ENCODE measurements around the gene AGFG2. TPM values are rescaled to one million over a fixed set of nuclear protein-coding genes. Genes with fewer than 3 reads are reported as not detected.

Gene AGFG2, protein sequence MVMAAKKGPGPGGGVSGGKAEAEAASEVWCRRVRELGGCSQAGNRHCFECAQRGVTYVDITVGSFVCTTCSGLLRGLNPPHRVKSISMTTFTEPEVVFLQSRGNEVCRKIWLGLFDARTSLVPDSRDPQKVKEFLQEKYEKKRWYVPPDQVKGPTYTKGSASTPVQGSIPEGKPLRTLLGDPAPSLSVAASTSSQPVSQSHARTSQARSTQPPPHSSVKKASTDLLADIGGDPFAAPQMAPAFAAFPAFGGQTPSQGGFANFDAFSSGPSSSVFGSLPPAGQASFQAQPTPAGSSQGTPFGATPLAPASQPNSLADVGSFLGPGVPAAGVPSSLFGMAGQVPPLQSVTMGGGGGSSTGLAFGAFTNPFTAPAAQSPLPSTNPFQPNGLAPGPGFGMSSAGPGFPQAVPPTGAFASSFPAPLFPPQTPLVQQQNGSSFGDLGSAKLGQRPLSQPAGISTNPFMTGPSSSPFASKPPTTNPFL
- polyA plus RNA-seq (2013, experiment 1 of 2): 5.6 TPM
- 5.7 TPM for polyA plus RNA-seq (2013, experiment 2 of 2)

DNA sequence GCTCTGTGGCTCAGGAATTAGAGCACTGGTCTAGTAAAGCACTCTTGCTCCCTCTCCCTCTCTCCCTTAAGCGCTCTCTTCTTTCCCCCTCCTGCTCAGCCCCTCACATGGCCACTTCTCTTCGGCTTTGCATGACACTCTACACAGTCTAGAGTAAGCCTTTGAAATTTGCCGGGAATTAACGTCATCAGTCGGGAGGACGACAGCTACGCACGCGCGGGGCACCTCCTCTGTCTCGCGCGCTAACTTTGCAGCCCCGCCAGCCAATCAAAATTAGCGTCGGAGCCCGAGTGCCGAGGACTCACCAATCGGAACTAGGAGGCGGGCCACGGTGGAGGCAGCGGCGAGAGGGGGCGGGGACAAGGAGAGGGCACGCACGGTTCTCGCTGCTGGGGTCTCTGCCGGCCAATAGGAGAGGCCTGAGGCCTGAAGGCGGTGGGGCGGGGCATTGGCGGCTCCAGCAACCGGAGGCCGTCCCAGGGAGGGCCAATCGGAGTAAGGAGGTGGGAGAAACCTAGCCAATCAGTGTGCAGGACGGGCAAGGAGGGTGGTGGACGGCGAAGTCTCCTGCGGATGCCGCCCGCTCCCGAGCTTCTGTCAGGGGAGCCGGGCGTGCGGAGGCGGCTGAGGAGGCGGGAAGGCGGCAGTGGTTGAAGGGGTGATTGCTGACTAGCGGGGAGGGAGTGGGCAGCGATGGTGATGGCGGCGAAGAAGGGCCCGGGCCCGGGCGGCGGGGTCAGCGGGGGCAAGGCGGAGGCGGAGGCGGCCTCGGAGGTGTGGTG, at the start of gene AGFG2:
Gene AGFG2, plus strand, starts transcription at position 550 of the 782 bp plus-strand sequence. Its CDS starts 144 bp downstream, at position 694.
- peak within 1 kb of the TSS; percentile 75 to 89 for H3K4me3 ChIP-seq (ENCODE audit: insufficient read depth in 1 of 2, low read depth in 1 of 2, low read length in 2 of 2)
- H4K8ac ChIP-seq (ENCODE audit: low read length): peak within 1 kb of the TSS; percentile 4
- H2BK5ac ChIP-seq (ENCODE audit: low read depth, low read length, poor library complexity, severe bottlenecking): no peak within 1 kb of the TSS
- H2BK120ac ChIP-seq (ENCODE audit: low read depth, low read length): no peak within 1 kb of the TSS
- no peaks in the 10 kb centered on the region for H3K36me3 ChIP-seq (ENCODE audit: control insufficient read depth in 1 of 2, insufficient read depth in 2 of 2, low read depth in 1 of 2, low read length in 2 of 2)
- H3K27me3 ChIP-seq (ENCODE audit: control insufficient read depth in 1 of 2, insufficient read depth in 1 of 2, low read length in 2 of 2): no peaks in the 10 kb centered on the region
- H2AFZ ChIP-seq (ENCODE audit: low read depth, low read length): peak within 1 kb of the TSS; percentile 90
- peak within 1 kb of the TSS; percentile 45 to 81 for H3K4ac ChIP-seq (ENCODE audit: low read depth in 1 of 2, low read length in 2 of 2)
- peaks cover 10% of the 10 kb centered on the region for H3K4me1 ChIP-seq (ENCODE audit: control insufficient read depth, insufficient read depth, low read depth, low read length)
- H3K14ac ChIP-seq (ENCODE audit: low read length in 2 of 2): peak within 1 kb of the TSS in 1 of 2 experiments; percentile 55
- peak within 1 kb of the TSS; percentile 33 to 89 for H3K18ac ChIP-seq (ENCODE audit: low read depth in 1 of 2, low read length in 2 of 2)
- no peak within 1 kb of the TSS for H3K27ac ChIP-seq (ENCODE audit: low read length, poor library complexity, severe bottlenecking)
- WGBS: under 1% methylated on average over 51 of the region's 60 CpGs
- H4K91ac ChIP-seq (ENCODE audit: low read length): no peak within 1 kb of the TSS
- H3K4me2 ChIP-seq (ENCODE audit: low read length, poor library complexity, severe bottlenecking): peak within 1 kb of the TSS; percentile 100
- no peaks in the 10 kb centered on the region for H3K9me3 ChIP-seq (ENCODE audit: control insufficient read depth, low read length)
- H3K79me1 ChIP-seq (replicated peaks; ENCODE audit: low read length, poor library complexity, severe bottlenecking): peaks cover 21% of the 10 kb centered on the region
- peak within 1 kb of the TSS in 1 of 2 experiments; percentile 89 for H3K23ac ChIP-seq (ENCODE audit: low read length in 2 of 2)
- peak within 1 kb of the TSS; percentile 81 for H3K9ac ChIP-seq (ENCODE audit: low read length)
- peak; percentile 100 for DNase-seq
- no peak within 1 kb of the TSS for H2AK5ac ChIP-seq (ENCODE audit: low read length, severe bottlenecking)
- H2BK12ac ChIP-seq (ENCODE audit: low read length in 2 of 2): peak within 1 kb of the TSS in 1 of 2 experiments; percentile 21
- peak within 1 kb of the TSS; percentile 82 for H2BK15ac ChIP-seq (ENCODE audit: low read depth, poor library complexity, severe bottlenecking)

DNA sequence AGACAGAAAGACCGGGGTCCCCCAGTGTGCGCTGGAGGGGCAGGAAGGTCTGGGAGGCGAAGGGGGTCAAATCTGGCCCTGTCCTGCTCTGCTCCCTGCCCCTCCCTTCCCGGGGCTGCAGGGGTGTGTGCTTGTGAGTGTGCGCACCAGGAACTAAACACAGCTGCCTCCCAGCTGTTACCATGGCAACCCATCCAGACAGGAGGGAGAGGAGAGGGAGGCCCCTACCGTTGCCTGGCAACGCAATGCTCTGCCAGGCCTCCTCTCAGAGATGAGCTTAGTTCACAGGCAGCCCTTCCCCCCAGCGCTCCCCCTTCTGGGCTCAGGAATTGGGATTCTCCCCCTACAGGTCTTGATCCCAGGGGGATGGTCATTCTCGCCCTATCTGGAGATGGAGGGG, 49.2 kb upstream of the AGFG2 start:
- Histone ChIP-seq H3K36me3 (ENCODE audit: control insufficient read depth in 1 of 2, insufficient read depth in 2 of 2, low read depth in 1 of 2, low read length in 2 of 2) (peaks cover 0 to 8% of the 10 kb centered on the region in 2 experiments), H3K23ac (ENCODE audit: low read length in 2 of 2) (no peak overlapping the region), H3K27ac (ENCODE audit: low read length, poor library complexity, severe bottlenecking) (no peak overlapping the region), H3K18ac (ENCODE audit: low read depth in 1 of 2, low read length in 2 of 2) (no peak overlapping the region), H2BK15ac (ENCODE audit: low read depth, poor library complexity, severe bottlenecking) (no peak overlapping the region), H2BK120ac (ENCODE audit: low read depth, low read length) (no peak overlapping the region), H4K91ac (ENCODE audit: low read length) (no peak overlapping the region), H3K27me3 (ENCODE audit: control insufficient read depth in 1 of 2, insufficient read depth in 1 of 2, low read length in 2 of 2) (no peaks in the 10 kb centered on the region), H4K8ac (ENCODE audit: low read length) (no peak overlapping the region), H3K4me1 (ENCODE audit: control insufficient read depth, insufficient read depth, low read depth, low read length) (peaks cover 23% of the 10 kb centered on the region), H2AFZ (ENCODE audit: low read depth, low read length) (no peak overlapping the region), H2BK12ac (ENCODE audit: low read length in 2 of 2) (no peak overlapping the region), H3K4me3 (ENCODE audit: insufficient read depth in 1 of 2, low read depth in 1 of 2, low read length in 2 of 2) (no peak overlapping the region), H3K4me2 (ENCODE audit: low read length, poor library complexity, severe bottlenecking) (no peak overlapping the region), H2BK5ac (ENCODE audit: low read depth, low read length, poor library complexity, severe bottlenecking) (no peak overlapping the region), H3K4ac (ENCODE audit: low read depth in 1 of 2, low read length in 2 of 2) (peak overlapping the region in 1 of 2 experiments; percentile 38), H2AK5ac (ENCODE audit: low read length, severe bottlenecking) (no peak overlapping the region), H3K9me3 (ENCODE audit: control insufficient read depth, low read length) (no peaks in the 10 kb centered on the region), H3K14ac (ENCODE audit: low read length in 2 of 2) (no peak overlapping the region), H3K9ac (ENCODE audit: low read length) (no peak overlapping the region), H3K79me1 (replicated peaks; ENCODE audit: low read length, poor library complexity, severe bottlenecking) (no peaks in the 10 kb centered on the region)
- WGBS: 71% methylated on average over 3 of the region's 9 CpGs
- DNase-seq: peak; percentile 96

DNA sequence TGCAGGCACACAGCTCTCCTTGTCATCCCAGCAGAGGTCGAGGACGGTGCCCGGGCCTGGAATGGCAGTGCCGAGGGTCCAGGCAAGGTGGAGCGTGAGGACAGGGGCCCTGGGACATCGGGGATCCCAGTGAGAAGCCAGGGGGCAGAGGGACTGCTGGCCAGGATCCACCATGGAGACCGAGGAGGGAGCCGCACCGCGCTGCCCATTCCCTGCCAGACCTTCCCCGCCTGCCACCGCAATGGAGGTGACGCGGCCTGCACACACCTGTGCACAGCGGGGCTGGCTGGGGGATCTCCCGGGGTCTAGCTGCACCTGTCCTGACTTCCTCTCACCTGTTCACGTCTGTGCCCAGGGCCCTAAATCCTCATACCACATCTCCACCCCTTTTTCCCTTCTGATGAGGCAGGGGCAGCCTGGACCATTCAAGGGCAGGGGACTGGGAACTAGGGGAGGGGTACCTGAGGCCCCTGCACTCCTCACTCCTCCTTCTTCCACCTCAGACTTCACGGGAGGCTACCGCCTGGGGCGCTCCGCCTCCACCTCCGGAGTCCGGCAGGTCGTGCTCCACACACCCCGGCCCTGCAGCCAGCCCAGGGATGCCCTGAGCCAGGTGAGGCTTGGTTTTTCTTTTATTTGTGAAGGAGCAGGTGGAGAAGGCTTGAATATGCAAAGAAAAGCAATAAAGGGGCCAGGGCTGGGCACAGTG, 48.4 kb upstream of the AGFG2 start:
- Histone ChIP-seq H3K4me1 (ENCODE audit: control insufficient read depth, insufficient read depth, low read depth, low read length) (peaks cover 23% of the 10 kb centered on the region), H3K9me3 (ENCODE audit: control insufficient read depth, low read length) (no peaks in the 10 kb centered on the region), H3K4me3 (ENCODE audit: insufficient read depth in 1 of 2, low read depth in 1 of 2, low read length in 2 of 2) (peak overlapping the region in 1 of 2 experiments; percentile 27), H4K8ac (ENCODE audit: low read length) (no peak overlapping the region), H4K91ac (ENCODE audit: low read length) (peak overlapping the region; percentile 62), H3K4me2 (ENCODE audit: low read length, poor library complexity, severe bottlenecking) (no peak overlapping the region), H3K9ac (ENCODE audit: low read length) (no peak overlapping the region), H2BK5ac (ENCODE audit: low read depth, low read length, poor library complexity, severe bottlenecking) (no peak overlapping the region), H3K18ac (ENCODE audit: low read depth in 1 of 2, low read length in 2 of 2) (peak overlapping the region in 1 of 2 experiments; percentile 13), H3K79me1 (replicated peaks; ENCODE audit: low read length, poor library complexity, severe bottlenecking) (no peaks in the 10 kb centered on the region), H3K27me3 (ENCODE audit: control insufficient read depth in 1 of 2, insufficient read depth in 1 of 2, low read length in 2 of 2) (no peaks in the 10 kb centered on the region), H2BK15ac (ENCODE audit: low read depth, poor library complexity, severe bottlenecking) (no peak overlapping the region), H3K23ac (ENCODE audit: low read length in 2 of 2) (no peak overlapping the region), H3K36me3 (ENCODE audit: control insufficient read depth in 1 of 2, insufficient read depth in 2 of 2, low read depth in 1 of 2, low read length in 2 of 2) (peaks cover 0 to 8% of the 10 kb centered on the region in 2 experiments), H2BK12ac (ENCODE audit: low read length in 2 of 2) (no peak overlapping the region), H3K27ac (ENCODE audit: low read length, poor library complexity, severe bottlenecking) (no peak overlapping the region), H2BK120ac (ENCODE audit: low read depth, low read length) (no peak overlapping the region), H2AK5ac (ENCODE audit: low read length, severe bottlenecking) (no peak overlapping the region), H3K14ac (ENCODE audit: low read length in 2 of 2) (peak overlapping the region in 1 of 2 experiments; percentile 55), H2AFZ (ENCODE audit: low read depth, low read length) (no peak overlapping the region), H3K4ac (ENCODE audit: low read depth in 1 of 2, low read length in 2 of 2) (no peak overlapping the region)
- no peak for DNase-seq
- 93% methylated on average over 24 of the region's 25 CpGs for WGBS
